Measurements from ENCODE around the gene DMD.

DNA sequence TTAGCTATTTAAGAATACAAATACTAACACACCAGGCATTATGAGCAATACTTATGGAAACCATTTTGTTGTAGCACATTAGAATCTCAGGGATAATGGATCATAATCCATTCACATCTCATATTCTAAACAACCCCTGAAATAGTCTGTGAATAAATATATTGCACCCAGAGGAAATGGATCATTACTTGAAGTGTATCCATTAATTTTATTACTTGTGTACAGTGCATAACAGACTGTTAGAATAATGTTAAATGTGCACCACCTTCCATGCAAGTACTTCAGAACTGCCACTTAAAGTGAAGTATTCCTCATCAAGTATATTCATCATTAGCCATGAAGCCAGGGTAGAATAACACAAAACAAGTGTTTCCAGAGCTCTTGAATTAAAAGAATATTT, 715.5 kb downstream of the DMD start:
- TF ChIP-seq, protein P1, sequence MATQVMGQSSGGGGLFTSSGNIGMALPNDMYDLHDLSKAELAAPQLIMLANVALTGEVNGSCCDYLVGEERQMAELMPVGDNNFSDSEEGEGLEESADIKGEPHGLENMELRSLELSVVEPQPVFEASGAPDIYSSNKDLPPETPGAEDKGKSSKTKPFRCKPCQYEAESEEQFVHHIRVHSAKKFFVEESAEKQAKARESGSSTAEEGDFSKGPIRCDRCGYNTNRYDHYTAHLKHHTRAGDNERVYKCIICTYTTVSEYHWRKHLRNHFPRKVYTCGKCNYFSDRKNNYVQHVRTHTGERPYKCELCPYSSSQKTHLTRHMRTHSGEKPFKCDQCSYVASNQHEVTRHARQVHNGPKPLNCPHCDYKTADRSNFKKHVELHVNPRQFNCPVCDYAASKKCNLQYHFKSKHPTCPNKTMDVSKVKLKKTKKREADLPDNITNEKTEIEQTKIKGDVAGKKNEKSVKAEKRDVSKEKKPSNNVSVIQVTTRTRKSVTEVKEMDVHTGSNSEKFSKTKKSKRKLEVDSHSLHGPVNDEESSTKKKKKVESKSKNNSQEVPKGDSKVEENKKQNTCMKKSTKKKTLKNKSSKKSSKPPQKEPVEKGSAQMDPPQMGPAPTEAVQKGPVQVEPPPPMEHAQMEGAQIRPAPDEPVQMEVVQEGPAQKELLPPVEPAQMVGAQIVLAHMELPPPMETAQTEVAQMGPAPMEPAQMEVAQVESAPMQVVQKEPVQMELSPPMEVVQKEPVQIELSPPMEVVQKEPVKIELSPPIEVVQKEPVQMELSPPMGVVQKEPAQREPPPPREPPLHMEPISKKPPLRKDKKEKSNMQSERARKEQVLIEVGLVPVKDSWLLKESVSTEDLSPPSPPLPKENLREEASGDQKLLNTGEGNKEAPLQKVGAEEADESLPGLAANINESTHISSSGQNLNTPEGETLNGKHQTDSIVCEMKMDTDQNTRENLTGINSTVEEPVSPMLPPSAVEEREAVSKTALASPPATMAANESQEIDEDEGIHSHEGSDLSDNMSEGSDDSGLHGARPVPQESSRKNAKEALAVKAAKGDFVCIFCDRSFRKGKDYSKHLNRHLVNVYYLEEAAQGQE (IDR thresholded peaks at IDR 0.05; ENCODE audit: borderline replicate concordance) = no peak
- TF ChIP-seq POLR2AphosphoS5 (IDR thresholded peaks at IDR 0.05) (no peak), RAD21 (conservative IDR thresholded peaks at IDR 0.05) (no peak), TAF1 (IDR thresholded peaks at IDR 0.05; ENCODE audit: low read depth) (no peak), EZH2 (IDR thresholded peaks at IDR 0.05; ENCODE audit: borderline replicate concordance, insufficient read depth, low read length, poor library complexity, severe bottlenecking) (no peak), EP300 (conservative IDR thresholded peaks at IDR 0.05; ENCODE audit: poor library complexity, severe bottlenecking) (no peak), MXI1 (conservative IDR thresholded peaks at IDR 0.05; ENCODE audit: poor library complexity, severe bottlenecking) (no peak)
- TF ChIP-seq, protein P2, sequence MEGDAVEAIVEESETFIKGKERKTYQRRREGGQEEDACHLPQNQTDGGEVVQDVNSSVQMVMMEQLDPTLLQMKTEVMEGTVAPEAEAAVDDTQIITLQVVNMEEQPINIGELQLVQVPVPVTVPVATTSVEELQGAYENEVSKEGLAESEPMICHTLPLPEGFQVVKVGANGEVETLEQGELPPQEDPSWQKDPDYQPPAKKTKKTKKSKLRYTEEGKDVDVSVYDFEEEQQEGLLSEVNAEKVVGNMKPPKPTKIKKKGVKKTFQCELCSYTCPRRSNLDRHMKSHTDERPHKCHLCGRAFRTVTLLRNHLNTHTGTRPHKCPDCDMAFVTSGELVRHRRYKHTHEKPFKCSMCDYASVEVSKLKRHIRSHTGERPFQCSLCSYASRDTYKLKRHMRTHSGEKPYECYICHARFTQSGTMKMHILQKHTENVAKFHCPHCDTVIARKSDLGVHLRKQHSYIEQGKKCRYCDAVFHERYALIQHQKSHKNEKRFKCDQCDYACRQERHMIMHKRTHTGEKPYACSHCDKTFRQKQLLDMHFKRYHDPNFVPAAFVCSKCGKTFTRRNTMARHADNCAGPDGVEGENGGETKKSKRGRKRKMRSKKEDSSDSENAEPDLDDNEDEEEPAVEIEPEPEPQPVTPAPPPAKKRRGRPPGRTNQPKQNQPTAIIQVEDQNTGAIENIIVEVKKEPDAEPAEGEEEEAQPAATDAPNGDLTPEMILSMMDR (IDR thresholded peaks at IDR 0.05; ENCODE audit: poor library complexity, severe bottlenecking) = no peak
